ENCODE results near the gene SELENOS.

SELENOS gene, protein sequence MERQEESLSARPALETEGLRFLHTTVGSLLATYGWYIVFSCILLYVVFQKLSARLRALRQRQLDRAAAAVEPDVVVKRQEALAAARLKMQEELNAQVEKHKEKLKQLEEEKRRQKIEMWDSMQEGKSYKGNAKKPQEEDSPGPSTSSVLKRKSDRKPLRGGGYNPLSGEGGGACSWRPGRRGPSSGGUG

DNA sequence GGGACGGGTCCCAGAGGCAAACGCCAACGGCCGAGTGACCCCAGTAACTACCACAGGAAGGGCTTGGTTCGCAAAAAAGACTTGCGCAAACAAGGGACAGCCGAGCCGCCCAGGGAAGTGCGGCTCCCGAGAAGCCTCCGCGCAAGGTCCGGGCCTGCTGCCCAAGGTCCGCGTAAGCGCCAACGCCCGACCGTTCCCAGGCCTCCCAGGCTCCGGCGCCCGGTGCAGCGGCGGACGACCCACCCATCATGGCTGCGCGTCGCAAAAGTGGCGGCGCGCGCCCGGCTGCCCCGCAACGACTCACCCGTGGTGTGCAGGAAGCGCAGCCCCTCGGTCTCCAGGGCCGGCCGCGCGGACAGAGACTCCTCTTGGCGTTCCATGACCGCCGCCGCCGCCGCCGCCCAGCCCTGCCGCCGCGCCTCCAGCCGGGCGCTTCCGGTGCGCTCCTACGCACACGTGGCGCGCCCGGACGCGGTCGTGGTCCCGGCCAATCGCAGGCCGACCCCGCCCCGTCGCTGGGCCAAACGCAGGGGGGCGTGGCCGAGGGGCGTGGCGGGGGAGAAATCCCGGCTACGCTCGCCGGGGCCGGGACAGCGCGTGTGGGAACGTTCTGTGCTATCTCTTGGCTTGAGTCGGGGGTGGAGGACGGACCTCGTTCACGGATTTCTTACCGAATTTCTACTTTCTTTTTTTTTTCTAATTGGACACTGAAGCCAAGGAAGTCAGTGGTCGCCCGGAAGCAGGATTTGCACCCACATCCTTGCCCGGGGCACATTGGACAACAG lies at the start of gene SELENOS:
Gene SELENOS, minus strand, starts transcription at position 448 of the 785 bp plus-strand sequence. Its CDS starts 68 bp downstream, at position 380.
- DNase-seq: peak; percentile 82

DNA sequence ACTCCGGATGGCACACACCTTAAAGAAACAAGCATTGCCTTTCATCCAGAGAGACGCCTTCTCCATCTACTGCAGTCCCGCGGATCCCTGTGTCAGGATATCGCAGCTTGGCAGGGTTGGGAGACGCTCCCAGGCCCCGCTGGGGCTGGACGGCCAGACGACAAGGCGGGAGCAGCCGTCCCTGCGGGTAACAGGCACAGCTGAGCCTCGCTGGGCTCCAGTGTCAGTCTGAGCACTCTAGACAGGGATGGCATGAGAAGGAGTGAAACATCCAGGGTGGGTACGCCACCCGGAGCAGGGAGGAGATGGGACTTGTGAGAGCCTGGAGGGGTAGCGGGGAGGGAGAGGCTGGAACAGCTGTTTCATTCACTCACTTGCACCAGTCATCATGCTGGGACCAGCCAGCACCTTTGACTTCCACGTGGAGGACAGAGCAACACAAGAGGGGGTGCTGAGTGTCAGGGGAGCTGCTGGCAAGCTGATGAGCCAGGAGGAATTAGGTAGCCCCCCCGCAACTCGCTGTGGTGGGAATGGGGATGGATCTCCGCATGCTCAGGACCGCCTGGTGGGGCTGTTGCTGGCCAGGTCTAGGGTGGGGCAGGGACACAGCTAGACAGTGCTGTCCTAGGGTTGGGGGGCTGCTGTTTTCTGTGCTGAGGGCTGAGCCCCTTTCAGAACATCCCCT lies 49.3 kb upstream of the SELENOS start:
- no peak for DNase-seq

DNA sequence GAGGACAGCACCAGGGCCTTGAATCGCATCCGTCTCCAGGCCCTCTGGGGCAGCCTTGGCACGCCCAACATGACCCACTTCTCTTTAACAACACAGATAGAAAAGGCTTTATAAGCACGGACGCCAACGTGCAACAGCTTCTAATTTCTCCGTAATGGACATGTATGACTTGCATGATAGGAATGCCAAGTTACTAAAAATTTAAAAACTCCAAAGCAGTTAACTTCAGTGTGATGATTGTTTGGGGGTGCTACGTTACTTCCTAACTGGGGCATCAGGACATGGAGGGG lies 48.7 kb upstream of the SELENOS start:
- no peak for DNase-seq

DNA sequence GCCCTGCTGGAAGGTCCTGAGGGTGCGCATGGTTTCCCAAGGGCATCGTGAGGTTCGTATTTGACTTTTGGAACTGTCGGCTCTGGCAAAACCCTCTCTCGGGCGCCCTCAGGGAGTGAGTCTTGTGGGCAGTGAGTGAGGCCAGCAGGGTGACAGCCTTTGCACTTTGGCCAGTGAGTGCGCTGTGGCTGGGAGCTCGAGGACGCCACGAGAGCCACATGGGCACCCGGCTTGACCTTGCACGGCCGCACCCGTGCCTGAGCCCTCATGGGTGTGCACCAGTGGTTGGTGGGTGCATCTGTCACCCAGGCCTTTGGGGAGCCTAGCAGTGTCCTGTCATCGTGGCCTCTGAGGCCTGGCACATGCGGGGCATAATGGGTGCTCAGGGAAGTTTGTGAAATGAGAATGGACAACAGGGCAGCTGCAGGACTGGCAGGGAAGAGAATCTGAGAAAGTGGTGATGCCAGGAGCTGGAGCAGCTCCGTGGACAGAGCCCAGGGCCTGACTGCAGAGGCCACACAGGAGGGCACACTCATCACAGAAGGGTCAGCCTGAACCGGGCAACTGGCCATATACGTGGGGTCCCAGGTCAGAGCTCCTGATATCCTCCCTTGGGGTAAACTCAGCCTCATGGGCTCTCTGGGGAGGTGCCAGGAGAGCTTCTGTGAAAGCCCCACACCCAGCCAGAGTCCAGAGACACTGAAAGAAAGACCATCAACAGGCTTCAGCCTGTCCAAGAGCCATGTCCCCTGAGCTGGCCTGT lies 48.2 kb upstream of the SELENOS start:
- no peak for DNase-seq

DNA sequence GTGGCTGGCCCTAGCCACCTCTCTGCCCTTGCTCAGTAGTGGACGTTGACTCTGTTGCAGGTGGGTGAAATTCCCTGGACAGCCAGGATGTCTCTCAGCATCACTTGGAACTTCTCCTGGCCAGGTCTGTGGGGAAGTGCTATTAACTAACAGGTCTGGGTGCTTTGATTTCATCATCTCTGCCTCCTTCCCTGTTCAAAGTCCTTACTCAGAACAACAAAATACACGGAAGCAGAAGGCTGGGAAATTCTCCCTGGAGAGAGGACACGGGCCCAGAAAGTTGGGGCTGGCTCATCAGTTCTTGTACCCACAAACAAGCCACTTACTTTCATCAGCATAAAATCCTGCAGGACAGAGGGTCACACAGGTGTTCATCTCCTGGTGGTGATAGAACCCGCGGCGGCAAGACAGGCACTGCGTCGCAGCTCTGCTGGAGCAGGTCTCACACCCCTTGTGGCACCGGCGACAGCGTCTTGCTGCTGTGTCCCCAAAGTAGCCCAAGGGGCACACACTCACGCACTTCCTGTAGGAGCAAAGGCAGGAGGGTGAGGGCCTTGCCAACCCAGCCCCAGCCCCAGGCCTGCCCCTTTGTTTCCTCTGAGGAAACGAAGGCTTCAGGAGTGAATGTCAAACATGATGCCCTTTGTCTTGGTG lies 47.4 kb upstream of the SELENOS start:
- no peak for DNase-seq

DNA sequence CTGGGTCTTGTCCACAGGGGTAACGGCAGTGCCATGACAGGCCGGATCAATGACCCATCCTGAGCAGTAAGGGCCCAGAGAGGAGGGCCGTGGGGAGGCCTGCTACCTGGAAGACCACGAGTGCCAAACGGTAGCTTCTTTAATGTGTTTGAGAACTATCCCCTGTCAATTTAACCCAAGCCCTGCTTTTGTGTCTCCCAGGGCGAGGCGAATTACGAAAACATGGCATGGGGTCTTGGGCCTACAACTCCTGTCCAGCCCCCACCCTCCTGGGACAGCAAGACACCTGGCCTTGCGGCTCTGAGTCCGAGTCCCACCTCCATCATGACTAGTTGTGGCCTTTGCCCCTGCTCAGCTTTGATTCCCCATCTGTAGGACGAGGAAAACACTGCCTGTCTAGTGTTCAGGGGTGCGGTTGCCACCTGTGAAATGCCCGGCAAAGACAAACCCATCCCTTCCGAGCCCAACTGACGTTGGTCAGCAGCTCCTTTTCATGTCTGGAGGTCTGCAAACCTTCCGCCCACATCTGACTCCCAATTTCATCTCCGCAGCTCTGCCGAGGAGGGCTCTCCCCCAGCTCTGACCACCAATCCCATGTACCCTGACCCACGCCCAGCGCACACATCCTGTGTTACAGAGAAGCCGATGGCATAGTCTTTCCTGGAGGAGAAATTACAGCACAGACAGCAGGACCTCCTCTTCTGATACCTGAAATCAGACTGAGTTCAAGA lies 46.7 kb upstream of the SELENOS start:
- DNase-seq: no peak

DNA sequence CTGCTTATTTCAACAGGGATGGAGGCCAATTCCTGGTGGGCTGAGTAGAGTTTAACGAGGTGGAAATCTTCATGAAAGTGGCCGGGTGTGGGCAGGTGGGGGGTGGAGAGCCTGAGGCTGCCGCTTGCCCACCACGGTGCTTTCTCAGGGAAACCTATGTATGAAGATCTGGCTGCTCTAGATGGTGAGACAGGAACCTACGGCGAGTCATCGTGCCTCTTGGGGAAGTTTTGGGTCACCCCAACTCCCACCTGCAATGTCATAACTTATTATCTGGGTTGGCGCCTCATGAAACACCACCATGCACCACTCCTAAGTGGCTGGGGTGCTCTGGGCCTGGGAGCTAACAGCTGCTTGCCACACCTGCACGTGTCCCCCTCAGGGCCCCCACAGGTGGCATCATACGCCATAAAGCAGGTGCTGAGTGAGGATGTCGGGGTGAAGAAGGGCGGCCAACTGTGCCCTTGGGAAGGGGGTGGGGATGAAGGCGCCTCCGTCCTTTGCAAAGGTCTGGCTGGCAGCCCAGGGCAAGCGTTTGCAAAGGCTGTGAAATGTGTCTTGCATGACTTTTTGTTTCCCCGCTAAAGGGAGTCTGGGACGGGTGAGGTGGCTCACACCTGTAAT lies 45.7 kb upstream of the SELENOS start:
- no peak for DNase-seq

DNA sequence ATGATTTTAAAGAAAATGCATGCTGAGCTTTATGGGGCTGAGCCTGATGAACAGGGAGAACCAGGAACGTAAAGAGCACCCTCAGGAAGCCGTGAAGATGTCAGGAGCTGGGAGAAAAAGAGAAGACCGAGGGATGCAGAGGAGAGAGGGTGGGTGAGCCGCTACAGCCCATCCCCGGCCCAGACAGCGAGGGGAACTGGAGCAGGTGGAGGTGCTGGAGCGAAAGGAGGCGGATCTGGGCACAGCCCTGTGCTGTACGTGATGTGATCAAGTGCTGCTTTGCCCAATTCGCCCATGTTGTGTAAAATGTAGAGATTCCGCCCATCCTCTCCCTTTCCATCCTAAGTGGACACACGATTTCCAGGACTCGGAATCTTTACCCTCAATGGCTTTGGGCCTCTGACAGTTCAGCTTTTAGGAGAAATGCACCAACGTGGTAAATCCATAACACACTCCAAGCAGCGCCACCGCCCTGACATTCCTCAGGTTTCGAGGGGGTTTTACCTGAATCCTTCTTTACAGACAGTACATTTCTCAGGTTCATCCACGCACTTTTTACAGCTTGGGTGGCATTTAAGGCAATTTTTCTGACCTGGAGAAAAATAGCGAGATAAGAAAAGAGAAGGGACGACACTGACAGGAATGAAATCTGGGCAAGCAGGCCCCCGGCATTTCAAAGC lies 44.9 kb upstream of the SELENOS start:
- no peak for DNase-seq

DNA sequence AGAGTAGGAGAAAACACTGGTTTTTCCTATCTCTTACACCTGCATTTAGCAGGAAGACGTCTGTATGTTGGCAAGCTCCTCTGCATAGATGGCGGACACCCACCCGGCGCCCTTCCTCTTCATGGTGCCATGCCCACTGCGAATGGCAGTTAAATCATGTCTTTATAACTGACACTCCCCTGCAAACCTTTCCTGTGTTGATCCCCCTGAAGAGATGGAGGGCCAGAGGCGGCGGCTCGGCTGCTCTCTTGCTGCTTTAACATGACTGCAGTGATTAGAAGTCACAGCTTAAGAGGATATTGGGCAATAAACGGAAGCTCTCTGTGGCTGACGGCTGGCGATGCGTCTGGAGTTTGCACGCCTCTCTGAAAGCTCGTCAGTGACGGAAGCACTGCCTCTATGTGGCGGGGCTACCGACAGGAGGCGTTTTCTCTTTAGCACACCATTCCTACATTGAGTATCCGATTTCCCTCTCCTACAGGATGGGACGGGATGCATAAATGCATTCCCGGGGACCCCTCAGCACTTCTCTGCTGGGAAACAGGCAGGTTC lies 43.3 kb upstream of the SELENOS start:
- DNase-seq: peak; percentile 54

DNA sequence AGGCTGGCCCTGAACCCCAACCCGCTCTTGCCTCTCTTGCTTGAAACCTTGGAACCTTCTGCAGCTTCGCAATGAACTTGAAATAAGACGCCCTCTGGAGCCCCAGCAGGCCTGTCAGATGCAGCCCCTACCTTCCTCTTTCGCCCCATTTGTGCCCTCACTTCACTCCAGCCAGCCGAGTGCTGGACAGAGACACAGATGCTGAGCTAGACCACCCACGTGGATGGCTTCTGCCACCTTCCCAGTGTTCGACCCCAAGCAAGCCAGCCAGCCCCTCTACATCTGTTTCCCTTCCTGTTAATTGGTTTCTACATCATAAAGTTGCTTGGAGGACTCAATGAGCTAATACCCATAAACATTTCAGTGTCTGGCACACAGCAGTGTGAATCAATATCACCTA lies 41.6 kb upstream of the SELENOS start:
- DNase-seq: no peak

DNA sequence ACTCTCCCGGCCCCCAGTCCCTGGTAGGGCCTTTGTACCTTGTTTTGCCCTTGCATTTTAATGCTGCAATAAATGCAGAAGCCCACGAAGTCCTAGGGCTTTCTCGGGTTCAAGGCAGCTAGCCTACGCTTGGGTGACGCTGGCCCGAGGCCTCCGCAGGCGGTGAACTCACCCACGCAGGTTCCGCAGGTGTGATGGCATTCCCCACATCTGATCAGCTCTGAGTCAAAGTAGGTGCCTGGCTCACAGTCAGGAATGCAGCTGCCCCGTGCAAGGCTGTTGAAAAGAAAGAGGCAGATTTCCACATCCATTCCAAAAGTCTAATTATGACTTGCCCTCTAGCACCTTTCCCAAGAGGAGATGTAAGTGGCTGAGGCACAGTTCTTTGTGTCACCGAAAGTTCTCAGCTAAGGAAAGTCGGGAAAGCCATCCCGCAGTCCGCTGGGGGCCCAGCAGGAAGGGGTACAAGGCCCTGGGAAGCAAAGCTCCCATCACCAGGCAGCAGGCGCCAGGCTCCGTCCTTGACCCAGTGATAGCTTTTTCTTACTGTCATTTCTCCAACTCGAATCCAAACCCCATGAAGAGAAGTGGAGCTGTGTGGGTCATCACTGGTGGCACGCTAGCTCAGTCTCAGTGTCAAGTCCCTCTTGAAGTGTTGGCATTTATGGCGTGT lies 41.0 kb upstream of the SELENOS start:
- DNase-seq: no peak

DNA sequence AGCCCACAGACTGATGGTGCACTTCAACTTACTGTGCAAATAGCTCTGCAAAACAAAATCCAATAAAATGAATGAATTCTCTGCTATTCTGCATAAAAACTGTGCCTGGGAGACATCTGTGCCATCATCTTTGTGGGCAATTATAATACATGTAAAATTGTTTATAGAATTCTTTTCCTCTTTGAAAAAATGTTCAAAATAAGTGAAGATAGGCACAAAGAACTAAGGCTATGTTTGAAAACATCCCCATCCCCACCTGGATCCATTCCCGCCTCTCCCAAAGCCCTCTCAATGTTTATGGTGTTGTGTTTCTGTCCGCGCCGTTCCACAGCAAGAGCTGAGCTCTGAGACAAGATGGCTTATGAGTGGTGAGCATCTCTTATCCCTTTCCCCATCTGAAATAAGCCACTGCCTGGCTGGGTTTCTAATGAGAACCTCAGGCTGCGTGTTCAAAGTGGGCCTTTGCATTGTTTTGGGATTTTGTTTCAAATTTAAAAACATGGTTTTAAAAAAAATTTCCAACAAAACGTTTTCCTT lies 40.1 kb upstream of the SELENOS start:
- DNase-seq: no peak

DNA sequence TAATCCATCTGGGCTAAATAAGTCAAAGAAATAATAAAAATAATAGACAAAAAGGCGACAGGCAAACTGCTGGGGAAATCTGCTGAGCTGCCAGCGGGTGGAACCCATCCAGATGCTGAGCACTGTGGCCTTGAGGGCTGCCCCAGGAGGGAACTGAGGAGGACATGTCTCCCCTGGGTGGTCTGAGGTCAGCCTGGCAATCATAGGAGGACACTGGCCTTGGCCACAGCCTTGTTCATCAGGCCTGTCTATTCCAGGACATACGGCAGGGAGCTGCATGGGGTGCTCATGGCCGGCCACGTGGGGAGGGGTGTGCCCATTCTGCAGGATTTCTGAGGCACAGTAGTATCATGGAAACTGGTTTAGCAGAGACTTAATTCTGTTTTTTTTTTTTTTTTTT lies 39.2 kb upstream of the SELENOS start:
- DNase-seq: no peak

DNA sequence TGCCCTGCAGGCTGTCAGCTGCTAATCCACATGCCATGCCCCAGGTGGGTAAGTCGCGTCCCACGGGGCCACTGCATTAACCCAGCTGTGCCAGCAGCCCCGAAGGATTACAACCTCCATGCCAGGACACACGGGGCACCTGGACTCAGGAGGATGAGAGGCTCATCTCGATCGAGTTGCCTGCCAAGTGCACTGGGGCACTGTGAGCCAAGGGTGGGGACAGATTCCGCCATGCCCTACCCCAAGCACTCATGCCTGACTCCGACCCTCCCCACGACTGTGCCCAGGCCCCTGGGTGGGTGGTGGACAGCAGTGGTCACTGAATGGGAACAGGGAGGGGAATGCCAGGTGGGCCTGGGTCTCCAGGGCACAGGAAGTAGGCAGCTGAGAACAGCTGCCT lies 38.5 kb upstream of the SELENOS start:
- DNase-seq: no peak

DNA sequence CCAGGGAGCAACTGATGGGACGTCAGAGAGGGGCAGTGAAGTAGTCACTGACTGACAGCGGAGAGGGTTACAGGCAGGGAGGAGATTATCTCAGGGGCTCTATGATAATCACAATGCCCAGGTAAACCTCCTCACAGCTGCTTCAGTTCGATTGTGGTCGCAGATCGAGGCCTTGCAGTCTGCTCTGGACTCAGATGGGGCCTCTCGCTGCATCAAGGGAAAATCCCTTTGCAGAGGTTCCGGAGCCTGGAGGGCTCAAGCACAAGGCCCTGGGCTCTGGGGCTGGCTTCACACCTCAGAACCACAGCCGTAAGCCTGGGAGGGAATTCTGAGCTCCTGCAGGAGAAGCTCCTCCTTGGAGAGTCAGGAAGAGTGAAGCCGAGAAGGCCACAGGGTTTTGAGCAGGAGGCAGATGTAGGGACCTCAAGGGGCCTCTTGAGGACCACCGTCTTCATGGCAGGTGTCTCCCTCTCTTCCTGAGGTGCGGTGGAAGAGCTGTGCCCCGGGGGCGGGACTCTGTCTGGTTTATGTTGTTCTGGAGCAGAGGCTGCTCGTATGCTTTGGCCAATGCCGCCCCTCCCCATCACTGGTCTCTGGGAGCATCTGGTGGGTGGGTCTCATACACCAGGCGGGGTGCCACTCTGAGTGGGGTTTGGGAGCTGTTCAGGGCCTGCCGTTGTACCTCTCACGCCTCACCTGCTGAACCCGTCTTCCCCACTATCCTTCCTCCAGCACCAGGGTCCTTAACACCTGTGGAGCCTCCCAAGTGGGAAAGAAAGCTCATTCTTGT lies 37.2 kb upstream of the SELENOS start:
- DNase-seq: no peak

DNA sequence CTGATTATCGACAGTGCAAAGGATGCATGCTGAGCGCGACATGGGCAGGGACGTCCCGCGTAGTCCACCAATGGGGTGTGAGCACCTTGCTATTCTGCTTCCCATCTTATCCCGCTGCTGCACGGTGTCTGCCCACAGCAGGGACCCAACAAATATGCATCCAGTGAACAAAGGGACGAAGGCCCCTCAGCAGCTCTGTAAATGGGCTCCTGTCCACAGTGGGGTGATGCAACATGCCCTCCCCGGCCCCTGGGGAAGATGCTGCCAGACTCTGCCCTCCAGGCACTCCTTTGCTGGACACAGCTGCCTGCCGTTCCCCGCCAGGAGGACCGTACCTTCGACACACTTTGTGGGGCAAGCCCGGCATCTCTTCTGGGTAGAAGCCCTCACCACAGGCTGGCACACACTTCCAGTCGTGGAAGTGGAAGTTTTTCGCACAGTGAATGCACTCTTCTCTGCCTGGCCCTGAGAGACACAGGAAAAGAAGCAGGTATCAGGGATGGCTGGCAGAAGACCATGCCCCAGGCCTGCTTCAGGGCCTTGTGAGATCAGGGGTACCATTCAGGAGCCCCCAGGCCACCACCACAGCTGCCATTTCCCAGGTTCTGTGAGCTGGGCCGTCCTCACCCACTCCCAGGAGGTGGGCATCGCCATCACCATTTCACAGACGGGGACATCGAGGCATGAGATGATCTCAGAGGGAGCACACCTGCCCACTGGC lies 35.9 kb upstream of the SELENOS start:
- DNase-seq: no peak

DNA sequence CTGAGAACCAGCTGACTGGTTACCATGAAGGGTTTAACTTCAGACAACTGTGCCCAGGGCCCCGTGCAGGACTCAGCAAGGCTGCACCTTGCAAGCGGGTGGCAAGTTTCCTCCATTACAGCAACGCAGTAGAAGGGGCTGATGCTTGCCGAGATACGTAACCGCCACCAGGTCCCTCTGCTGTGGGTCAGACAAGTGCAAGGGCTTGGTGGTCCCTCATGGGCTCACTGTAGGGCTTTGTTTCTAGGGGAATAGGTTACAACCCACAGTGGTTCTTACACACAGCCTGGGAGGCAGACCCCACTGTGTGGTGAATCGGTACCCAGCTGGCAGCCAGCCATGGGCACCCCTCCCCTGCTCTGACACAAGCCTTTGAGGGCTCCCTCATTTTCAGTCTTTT lies 33.2 kb upstream of the SELENOS start:
- DNase-seq: no peak

DNA sequence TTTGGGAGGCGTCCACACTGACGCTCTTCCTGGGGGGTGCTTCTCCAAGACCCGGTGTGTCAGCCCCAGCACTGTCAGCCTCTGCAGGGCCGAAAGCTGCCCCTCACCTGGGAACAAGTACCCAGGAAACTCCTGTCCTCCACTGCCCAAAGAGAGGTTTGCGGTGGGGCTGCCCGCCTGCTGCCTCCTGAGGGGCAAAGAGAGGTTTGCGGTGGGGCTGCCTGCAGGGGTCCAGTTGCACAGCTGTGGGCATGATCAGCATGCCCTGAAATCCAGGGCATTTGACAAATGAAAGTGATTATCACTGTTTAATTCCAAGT lies 32.8 kb upstream of the SELENOS start:
- DNase-seq: no peak
